Activated CD8-positive, alpha-beta memory T cell treated with anti-CD3 and anti-CD28 coated beads, Interleukin-2, amount 10 ng/mL, durations not matched to agents 7 days and 5 days (primary cell): Measurements from ENCODE around the gene CCNG2. TPM values are rescaled to one million over a fixed set of nuclear protein-coding genes. Genes with fewer than 3 reads are reported as not detected.

Source experiments
- ATAC-seq: fragments of 150-1000 bp; cut with Tn5 transposase; one replicate; pipeline ENCODE4 v1.10.0; 2021; ENCODE audit warnings: moderate library complexity
- CTCF ChIA-PET: fragments of 350-600 bp; sonication (Branson Sonifier 250); formaldehyde crosslinking; loops from one replicate; lab custom pipeline; 2021; ENCODE audit warnings: antibody characterized with exemption; lab: Charles Lee
- DNase-seq: peaks from one replicate; pipeline ENCODE4 v3.0.0-alpha.2; 2020
- H3K27ac Mint-ChIP-seq: one replicate; pipeline ENCODE4 v1.8.0; 2021; ENCODE audit warnings: mild to moderate bottlenecking, mixed read lengths
- H3K27me3 Mint-ChIP-seq: one replicate; pipeline ENCODE4 v1.8.0; 2021; ENCODE audit warnings: mixed read lengths
- H3K36me3 Mint-ChIP-seq: one replicate; pipeline ENCODE4 v1.8.0; 2021; ENCODE audit warnings: mild to moderate bottlenecking, mixed read lengths
- H3K4me1 Mint-ChIP-seq: one replicate; pipeline ENCODE4 v1.8.0; 2021; ENCODE audit warnings: mixed read lengths
- H3K4me3 Mint-ChIP-seq: one replicate; pipeline ENCODE4 v1.8.0; 2021; ENCODE audit warnings: mild to moderate bottlenecking, moderate library complexity, mixed read lengths
- H3K9me3 Mint-ChIP-seq: one replicate; pipeline ENCODE4 v1.8.0; 2022; ENCODE audit warnings: low read depth, mixed read lengths
- total RNA-seq, 2 experiments: library from RNA; stranded (reverse); gene quantifications; one replicate each; pipeline ENCODE4 v1.2.3, GENCODE V29; 2021

The CCNG2 gene
- total RNA-seq, 2 experiments from 2014 or later = 20.8 to 21.6 TPM

DNA sequence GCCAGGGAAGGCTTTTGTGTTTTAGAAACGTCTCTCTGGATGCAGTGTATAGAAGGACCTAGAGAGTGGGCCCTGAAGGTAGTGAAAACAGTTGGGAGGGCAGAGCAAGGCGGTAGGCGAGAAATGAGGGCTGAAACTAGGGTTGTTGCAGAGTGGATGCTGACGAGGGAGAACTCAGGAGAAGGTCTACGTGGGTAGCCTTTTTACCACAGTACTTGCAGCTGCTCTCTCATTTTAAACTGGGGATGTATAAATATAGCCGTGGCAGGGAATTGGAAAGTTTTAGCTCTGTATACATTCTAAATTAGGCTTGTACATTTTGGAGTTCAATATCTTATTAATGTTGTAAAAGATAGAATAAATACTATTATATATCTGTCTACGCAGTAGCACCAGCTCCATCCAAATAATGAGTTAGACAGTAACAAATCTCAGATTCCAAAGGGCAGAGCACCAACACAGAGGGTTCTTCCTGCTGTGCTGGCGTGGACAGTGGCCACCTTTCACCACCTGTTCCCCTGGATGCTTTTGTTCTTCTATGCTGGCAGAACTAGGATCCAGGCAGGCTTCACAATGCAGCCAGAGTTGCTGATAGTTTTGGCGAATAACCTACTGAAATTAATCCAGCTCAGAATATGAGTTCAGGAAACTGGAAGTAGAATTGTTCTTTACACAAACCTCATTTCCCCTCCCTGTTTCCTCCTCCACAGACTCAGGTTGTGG is 31.7 kb downstream of the CCNG2 start:
- Mint-ChIP-seq H3K4me3 (no peak overlapping the region), H3K27ac (no peak overlapping the region), H3K4me1 (peaks cover 8% of the 10 kb centered on the region), H3K36me3 (no peaks in the 10 kb centered on the region), H3K9me3 (no peaks in the 10 kb centered on the region), H3K27me3 (peaks cover 17% of the 10 kb centered on the region)
- ATAC-seq = no peak
- CTCF ChIA-PET = interaction anchor here (1.8 to 4.0 kb wide), 2 partner anchors 14 to 93 kb away, joined by 5 to 13 read pairs; no protein-coding TSS in a partner anchor
- no peak for DNase-seq

DNA sequence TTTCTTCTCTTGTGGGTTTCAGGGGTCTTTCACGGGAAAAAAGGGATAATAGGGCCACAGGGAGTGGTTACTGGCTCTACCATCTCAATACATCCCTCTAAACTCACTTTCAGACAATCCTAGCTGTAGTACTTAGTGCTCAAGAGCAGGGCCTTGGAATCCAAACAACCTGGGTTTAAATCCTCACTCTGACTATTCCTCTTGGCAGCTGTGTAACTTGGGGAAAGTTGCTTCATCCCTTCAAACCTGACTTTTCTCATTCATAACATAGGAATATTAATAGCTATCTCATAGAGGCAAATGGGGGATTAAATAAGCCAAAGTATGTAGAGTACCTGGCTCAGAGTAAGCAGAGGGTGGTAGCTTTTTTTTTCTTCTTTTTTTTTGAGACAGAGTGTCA is 32.4 kb downstream of the CCNG2 start:
- CTCF ChIA-PET = interaction anchor here (4.0 kb wide), 1 partner anchor 13 kb away, joined by 13 read pairs; no protein-coding TSS in a partner anchor
- DNase-seq (no peak), ATAC-seq (no peak)
- Mint-ChIP-seq H3K27me3 (peaks cover 13% of the 10 kb centered on the region), H3K36me3 (no peaks in the 10 kb centered on the region), H3K27ac (no peak overlapping the region), H3K4me1 (peaks cover 12% of the 10 kb centered on the region), H3K9me3 (no peaks in the 10 kb centered on the region), H3K4me3 (no peak overlapping the region)

DNA sequence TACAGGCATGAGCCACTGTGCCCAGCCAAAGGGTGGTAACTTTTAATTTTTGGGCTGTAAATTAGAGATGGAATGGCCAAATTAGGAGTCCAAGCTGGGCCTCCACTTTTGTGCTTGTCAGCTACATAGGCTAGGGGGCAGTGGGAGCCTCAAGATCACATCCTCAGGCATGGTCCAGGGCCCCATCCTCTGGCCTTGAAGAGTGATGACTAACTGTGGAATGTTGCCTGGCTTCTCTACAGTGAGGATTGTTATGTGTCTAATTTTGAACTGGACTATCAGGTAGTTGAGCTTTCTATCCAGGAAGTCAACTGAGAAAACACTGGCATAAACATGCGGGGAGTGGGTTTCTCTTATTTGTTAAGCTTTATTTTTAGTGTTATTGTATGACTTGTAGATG is 33.0 kb downstream of the CCNG2 start:
- no peaks in the 10 kb centered on the region for H3K36me3 Mint-ChIP-seq
- no peak for ATAC-seq
- H3K4me1 Mint-ChIP-seq = peaks cover 17% of the 10 kb centered on the region
- H3K27me3 Mint-ChIP-seq = peaks cover 17% of the 10 kb centered on the region
- CTCF ChIA-PET = no interaction called here
- no peak overlapping the region for H3K4me3 Mint-ChIP-seq
- no peaks in the 10 kb centered on the region for H3K9me3 Mint-ChIP-seq
- DNase-seq = no peak
- no peak overlapping the region for H3K27ac Mint-ChIP-seq

DNA sequence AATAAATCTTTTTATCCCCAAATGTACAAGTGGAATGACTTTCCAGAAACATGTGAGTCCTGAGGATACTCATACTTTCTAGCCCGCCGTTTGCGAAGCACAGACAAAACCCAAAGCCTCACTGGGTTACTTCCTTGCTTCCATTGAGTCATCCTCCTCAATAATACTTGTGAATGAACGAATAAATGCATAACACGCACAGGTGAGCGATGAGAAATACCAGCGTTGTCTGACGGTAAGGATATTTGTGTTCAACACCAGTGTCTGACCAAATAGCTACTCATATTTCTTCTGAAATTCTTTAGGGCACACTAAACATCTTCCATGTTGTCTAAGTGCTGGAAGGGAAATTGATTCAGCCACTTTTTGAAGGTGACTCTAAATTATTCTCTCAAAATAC is 36.0 kb downstream of the CCNG2 start:
- Mint-ChIP-seq H3K4me3 (peak overlapping the region; percentile 68), H3K27me3 (peaks cover 14% of the 10 kb centered on the region), H3K27ac (no peak overlapping the region), H3K9me3 (no peaks in the 10 kb centered on the region), H3K4me1 (peaks cover 18% of the 10 kb centered on the region), H3K36me3 (no peaks in the 10 kb centered on the region)
- no peak for DNase-seq
- CTCF ChIA-PET = interaction anchor here (0.6 to 2.6 kb wide), 7 partner anchors 10 to 146 kb away, joined by 3 to 23 read pairs (median 5); partner anchors contain the start of gene CCNG2
- ATAC-seq = no peak

DNA sequence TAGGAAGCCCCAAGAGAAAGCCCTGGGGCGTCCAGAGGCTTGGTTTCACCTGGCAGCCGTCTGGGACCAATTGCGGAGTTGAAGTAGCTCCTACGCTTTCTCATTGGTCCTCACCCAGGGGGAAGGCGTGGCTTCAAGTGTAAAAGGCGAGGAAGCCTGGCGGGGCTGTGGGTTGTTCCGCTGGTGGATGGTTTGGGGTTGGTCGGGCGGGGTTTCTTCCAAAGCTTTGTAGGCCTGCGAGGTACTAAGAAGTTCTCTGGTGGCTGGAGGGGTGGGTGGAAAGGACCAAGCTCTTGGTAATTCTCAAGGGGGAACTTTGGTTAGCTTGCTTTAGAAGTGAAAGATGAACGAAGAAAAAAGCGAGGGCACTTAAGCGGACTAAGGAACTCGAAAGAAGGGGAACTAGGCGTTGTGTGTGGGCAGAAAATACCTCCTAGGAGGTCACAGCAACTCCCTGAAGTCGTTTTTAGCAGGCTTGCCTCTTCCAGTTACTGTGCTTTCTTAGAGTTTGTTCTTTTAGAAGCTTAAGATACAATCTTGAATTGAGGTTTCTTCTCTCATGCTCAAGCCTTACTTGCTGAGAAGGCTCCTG is 36.6 kb downstream of the CCNG2 start:
- H3K4me1 Mint-ChIP-seq = peaks cover 18% of the 10 kb centered on the region
- peak; percentile 98 for ATAC-seq
- DNase-seq = peak; percentile 81
- peak overlapping the region; percentile 68 for H3K4me3 Mint-ChIP-seq
- H3K27ac Mint-ChIP-seq = peak overlapping the region; percentile 82
- CTCF ChIA-PET = interaction anchor here (0.6 to 2.6 kb wide), 7 partner anchors 10 to 146 kb away, joined by 3 to 23 read pairs (median 5); partner anchors contain the start of gene CCNG2
- H3K36me3 Mint-ChIP-seq = no peaks in the 10 kb centered on the region
- H3K27me3 Mint-ChIP-seq = peaks cover 12% of the 10 kb centered on the region
- no peaks in the 10 kb centered on the region for H3K9me3 Mint-ChIP-seq

DNA sequence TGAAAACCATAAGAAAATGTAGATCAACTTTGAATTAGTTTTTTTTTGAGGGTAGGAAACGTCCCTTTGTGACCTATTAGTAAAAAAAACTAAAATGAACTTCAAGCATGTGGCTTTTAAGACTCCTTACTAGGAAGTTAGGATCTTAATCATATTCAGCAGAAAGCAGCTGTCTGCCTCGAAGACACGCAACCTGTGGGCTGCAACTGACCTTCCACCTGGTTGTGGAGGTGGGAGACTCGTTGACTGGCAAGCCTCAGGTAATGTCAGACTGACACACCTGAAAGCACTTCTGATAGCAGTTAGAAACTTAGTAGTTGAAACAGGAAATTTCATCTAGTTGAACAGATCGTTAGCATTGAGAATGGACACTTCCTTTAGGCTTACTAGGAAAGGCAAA is 37.4 kb downstream of the CCNG2 start:
- CTCF ChIA-PET = interaction anchor here (1.4 to 2.6 kb wide), 4 partner anchors 9 to 147 kb away, joined by 3 to 23 read pairs (median 9); partner anchors contain the start of gene CCNG2
- Mint-ChIP-seq H3K4me1 (peaks cover 18% of the 10 kb centered on the region), H3K4me3 (no peak overlapping the region), H3K27ac (no peak overlapping the region), H3K27me3 (peaks cover 17% of the 10 kb centered on the region), H3K36me3 (no peaks in the 10 kb centered on the region), H3K9me3 (no peaks in the 10 kb centered on the region)
- ATAC-seq (no peak), DNase-seq (no peak)

DNA sequence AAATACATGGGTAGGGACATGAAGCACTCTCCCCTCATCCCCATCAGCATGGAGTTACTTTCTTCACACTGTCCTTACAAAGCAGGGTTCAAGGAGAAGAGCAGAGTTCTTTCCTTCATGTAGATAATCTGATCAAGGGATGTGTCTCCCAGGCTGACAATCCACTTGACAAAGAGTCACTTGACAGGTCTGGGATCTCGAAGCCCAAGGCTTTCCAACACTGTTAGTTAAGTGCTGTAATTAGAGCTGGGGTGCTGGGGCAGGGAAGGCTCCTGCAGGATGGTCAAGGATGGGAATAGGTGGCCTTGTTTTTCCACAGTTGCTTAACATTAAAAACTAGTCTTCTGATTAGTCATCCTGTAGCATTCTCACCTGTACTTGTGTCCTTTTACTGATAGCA is 38.0 kb downstream of the CCNG2 start:
- ATAC-seq (no peak), DNase-seq (no peak)
- Mint-ChIP-seq H3K27me3 (peaks cover 17% of the 10 kb centered on the region), H3K36me3 (no peaks in the 10 kb centered on the region), H3K4me3 (no peak overlapping the region), H3K27ac (no peak overlapping the region), H3K9me3 (no peaks in the 10 kb centered on the region), H3K4me1 (peaks cover 18% of the 10 kb centered on the region)
- CTCF ChIA-PET = interaction anchor here (2.5 to 2.6 kb wide), 2 partner anchors 8 to 100 kb away, joined by 12 to 23 read pairs; no protein-coding TSS in a partner anchor

DNA sequence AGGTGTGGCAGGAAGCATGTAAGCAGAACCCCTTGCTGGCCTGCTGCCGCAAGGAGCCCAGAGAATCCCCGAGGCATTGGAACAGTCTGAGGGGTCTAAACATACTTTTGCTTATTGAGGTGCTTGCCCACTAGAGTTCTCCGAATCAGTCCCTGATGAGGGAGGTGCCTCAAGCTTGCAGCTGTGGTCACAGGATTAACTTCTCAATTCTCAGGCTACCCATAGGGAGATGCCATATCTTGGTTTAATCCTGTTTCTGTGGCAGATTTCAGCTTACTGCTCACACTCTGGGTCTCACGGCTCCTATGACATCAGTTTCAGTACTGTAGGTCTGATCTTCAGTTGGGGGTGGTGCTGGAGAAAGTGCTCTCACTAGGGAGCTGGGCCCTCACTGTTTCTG is 39.9 kb downstream of the CCNG2 start:
- no peak for DNase-seq
- H3K27ac Mint-ChIP-seq = no peak overlapping the region
- no peaks in the 10 kb centered on the region for H3K9me3 Mint-ChIP-seq
- no peak for ATAC-seq
- H3K4me1 Mint-ChIP-seq = peaks cover 22% of the 10 kb centered on the region
- CTCF ChIA-PET = interaction anchor here (1.1 to 1.4 kb wide), 2 partner anchors 102 to 692 kb away, joined by 3 read pairs; no protein-coding TSS in a partner anchor
- H3K4me3 Mint-ChIP-seq = no peak overlapping the region
- no peaks in the 10 kb centered on the region for H3K36me3 Mint-ChIP-seq
- H3K27me3 Mint-ChIP-seq = peaks cover 17% of the 10 kb centered on the region

DNA sequence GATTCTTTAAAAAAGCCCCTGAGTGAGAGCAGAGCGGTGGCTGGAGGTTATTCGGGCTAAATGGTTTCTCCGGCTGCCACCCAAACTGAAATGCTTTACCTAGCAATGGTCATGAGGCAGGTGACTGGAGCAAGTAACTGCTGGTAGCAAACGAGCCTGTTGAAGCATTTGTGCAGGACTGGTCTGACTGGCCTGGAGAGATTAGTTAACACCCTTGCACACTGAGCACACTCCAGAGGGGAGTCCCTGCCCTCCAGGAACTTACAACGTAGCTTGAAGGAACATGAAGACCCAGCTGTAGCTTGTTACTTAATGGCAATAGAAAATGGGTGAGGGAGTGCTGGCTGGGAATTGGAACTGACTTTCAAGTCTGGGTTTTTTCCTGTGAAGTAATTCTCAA is 40.4 kb downstream of the CCNG2 start:
- H3K36me3 Mint-ChIP-seq = no peaks in the 10 kb centered on the region
- peaks cover 17% of the 10 kb centered on the region for H3K27me3 Mint-ChIP-seq
- H3K9me3 Mint-ChIP-seq = no peaks in the 10 kb centered on the region
- CTCF ChIA-PET = interaction anchor here (1.4 kb wide), 1 partner anchor 692 kb away, joined by 3 read pairs; no protein-coding TSS in a partner anchor
- no peak overlapping the region for H3K27ac Mint-ChIP-seq
- H3K4me3 Mint-ChIP-seq = no peak overlapping the region
- DNase-seq = no peak
- peaks cover 26% of the 10 kb centered on the region for H3K4me1 Mint-ChIP-seq
- no peak for ATAC-seq

DNA sequence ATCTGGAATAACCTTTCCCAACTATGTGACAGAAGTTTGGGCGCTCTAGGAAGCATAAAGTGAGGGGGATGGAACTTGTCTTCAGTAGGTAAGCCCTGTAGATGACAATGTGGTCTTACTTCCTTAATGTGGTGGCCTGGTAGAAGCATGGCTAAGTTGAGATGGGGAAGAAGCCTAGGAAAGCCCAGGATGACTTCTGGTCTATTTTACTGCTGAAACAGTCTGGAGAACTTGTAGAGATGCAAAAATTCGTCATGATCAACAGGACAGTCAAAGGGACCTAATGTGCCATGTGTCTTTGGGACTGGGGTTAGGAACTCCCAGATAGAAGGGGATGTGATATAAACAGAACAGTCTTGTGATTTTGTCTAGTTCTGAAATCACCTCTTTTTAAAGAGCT is 40.8 kb downstream of the CCNG2 start:
- H3K4me3 Mint-ChIP-seq = no peak overlapping the region
- ATAC-seq (no peak), DNase-seq (no peak)
- no peaks in the 10 kb centered on the region for H3K36me3 Mint-ChIP-seq
- H3K27ac Mint-ChIP-seq = no peak overlapping the region
- H3K9me3 Mint-ChIP-seq = no peaks in the 10 kb centered on the region
- peaks cover 17% of the 10 kb centered on the region for H3K27me3 Mint-ChIP-seq
- CTCF ChIA-PET = interaction anchor here (1.4 kb wide), 1 partner anchor 693 kb away, joined by 3 read pairs; no protein-coding TSS in a partner anchor
- peaks cover 30% of the 10 kb centered on the region for H3K4me1 Mint-ChIP-seq

DNA sequence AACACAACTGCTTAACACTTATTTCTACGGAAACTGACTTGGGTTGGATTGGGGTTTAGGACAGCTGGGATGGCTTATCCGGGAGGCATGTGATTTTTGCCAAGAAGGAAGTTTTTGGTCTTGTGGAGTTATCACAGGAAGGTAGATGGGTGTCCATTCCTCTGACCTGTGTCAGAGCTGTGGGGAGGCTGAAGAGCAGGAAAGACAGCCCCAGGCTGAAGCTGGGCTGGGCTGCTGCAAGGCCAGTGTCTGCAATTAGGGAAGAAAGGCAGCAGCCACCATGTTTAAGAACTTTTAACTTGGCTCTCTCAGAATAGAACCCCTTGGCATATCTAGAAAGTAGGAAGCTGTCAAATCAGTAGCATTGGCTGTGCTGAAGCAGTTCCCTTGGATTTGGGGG is 42.3 kb downstream of the CCNG2 start:
- ATAC-seq (no peak), DNase-seq (no peak)
- Mint-ChIP-seq H3K4me3 (no peak overlapping the region), H3K27me3 (peaks cover 17% of the 10 kb centered on the region), H3K4me1 (peaks cover 19% of the 10 kb centered on the region), H3K36me3 (no peaks in the 10 kb centered on the region), H3K27ac (no peak overlapping the region), H3K9me3 (no peaks in the 10 kb centered on the region)
- CTCF ChIA-PET = interaction anchor here (8.0 kb wide), 1 partner anchor 103 kb away, joined by 150 read pairs; no protein-coding TSS in a partner anchor

DNA sequence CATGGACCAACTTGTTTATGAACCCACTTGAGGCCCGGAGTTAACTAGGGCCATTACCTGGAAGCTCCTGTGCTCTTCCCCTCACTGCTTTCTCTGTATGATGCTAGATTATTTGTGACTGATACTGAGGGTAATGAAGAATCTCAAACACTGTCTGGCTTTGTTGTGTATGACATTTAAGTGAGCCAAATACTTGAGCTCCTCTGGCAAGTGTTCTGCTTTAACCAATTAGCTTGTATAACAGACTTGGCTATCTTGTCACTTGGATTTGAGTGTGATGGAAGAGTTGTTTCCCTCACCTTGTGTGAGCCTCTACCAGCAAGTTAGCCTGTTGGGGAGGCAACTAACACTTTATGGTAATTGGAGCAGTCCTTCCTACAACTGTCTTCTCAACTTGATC is 42.7 kb downstream of the CCNG2 start:
- no peak for ATAC-seq
- CTCF ChIA-PET = interaction anchor here (8.0 kb wide), 1 partner anchor 104 kb away, joined by 150 read pairs; no protein-coding TSS in a partner anchor
- no peak overlapping the region for H3K27ac Mint-ChIP-seq

DNA sequence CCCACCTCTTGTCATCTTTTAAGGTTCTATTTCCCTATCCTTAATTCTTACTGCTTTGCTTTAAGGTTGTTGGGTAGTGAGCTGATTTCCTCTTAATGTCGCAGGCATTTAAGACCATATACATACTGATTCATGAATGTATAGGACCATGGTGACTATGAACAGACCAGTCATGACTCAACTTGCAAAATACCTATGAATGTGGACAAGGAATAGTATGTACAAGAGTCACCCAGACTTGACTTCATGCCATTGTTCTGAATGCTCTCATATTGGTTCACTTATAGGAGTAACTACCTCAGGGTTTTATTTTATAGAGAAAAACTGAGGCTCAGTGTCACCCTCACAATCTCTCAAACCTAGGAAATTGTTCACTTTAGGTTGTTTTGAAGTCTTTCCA is 44.3 kb downstream of the CCNG2 start:
- no peak overlapping the region for H3K27ac Mint-ChIP-seq
- no peaks in the 10 kb centered on the region for H3K36me3 Mint-ChIP-seq
- ATAC-seq (no peak), DNase-seq (no peak)
- CTCF ChIA-PET = interaction anchor here (1.2 to 8.0 kb wide), 3 partner anchors 14 to 154 kb away, joined by 3 to 150 read pairs (median 13); no protein-coding TSS in a partner anchor
- H3K4me3 Mint-ChIP-seq = no peak overlapping the region
- H3K4me1 Mint-ChIP-seq = peaks cover 14% of the 10 kb centered on the region
- H3K9me3 Mint-ChIP-seq = no peaks in the 10 kb centered on the region
- H3K27me3 Mint-ChIP-seq = peaks cover 9% of the 10 kb centered on the region

More for the DNA sequence above, 42.7 kb downstream of the CCNG2 start:
- Mint-ChIP-seq H3K4me3 (no peak overlapping the region), H3K4me1 (peaks cover 15% of the 10 kb centered on the region), H3K9me3 (no peaks in the 10 kb centered on the region), H3K27me3 (peaks cover 14% of the 10 kb centered on the region), H3K36me3 (no peaks in the 10 kb centered on the region)
- no peak for DNase-seq
